ENCODE results near the gene KRT74.

KRT74 gene

GRCh38 chr12:52575256-52575655 is 1.6 kb upstream of the KRT74 start:
- TF ChIP-seq TAF1 (IDR thresholded peaks at IDR 0.05; ENCODE audit: borderline replicate concordance, insufficient read depth, low read length), result no peak
- no peak for TF ChIP-seq POLR2AphosphoS5 (IDR thresholded peaks at IDR 0.05; ENCODE audit: low read depth, low read length)
- TF ChIP-seq SIN3A (IDR thresholded peaks at IDR 0.05; ENCODE audit: borderline replicate concordance, insufficient read depth, low read length), result no peak
- no peak for TF ChIP-seq FOXP2 (optimal IDR thresholded peaks at IDR 0.05; ENCODE audit: borderline replicate concordance, extremely low read depth, extremely low read length, insufficient read depth)
- no peak for TF ChIP-seq REST (IDR thresholded peaks at IDR 0.05; ENCODE audit: insufficient read depth in 1 of 2, low read depth in 2 of 2, low read length in 2 of 2)

GRCh38 chr12:52573306-52573705 is 337 bp downstream of the KRT74 start:
- TF ChIP-seq TAF1 (IDR thresholded peaks at IDR 0.05; ENCODE audit: borderline replicate concordance, insufficient read depth, low read length) (no peak), POLR2AphosphoS5 (IDR thresholded peaks at IDR 0.05; ENCODE audit: low read depth, low read length) (no peak), REST (IDR thresholded peaks at IDR 0.05; ENCODE audit: insufficient read depth in 1 of 2, low read depth in 2 of 2, low read length in 2 of 2) (no peak), SIN3A (IDR thresholded peaks at IDR 0.05; ENCODE audit: borderline replicate concordance, insufficient read depth, low read length) (no peak)

- no peak for TF ChIP-seq SIN3A (IDR thresholded peaks at IDR 0.05; ENCODE audit: borderline replicate concordance, insufficient read depth, low read length)
- no peak for TF ChIP-seq FOXP2 (optimal IDR thresholded peaks at IDR 0.05; ENCODE audit: borderline replicate concordance, extremely low read depth, extremely low read length, insufficient read depth)
- no peak for TF ChIP-seq TAF1 (IDR thresholded peaks at IDR 0.05; ENCODE audit: borderline replicate concordance, insufficient read depth, low read length)
- TF ChIP-seq POLR2AphosphoS5 (IDR thresholded peaks at IDR 0.05; ENCODE audit: low read depth, low read length), result no peak
- no peak for TF ChIP-seq REST (IDR thresholded peaks at IDR 0.05; ENCODE audit: insufficient read depth in 1 of 2, low read depth in 2 of 2, low read length in 2 of 2)
These were observed 3.1 kb downstream of the KRT74 start for GRCh38 chr12:52570511-52570910.

- no peak for TF ChIP-seq REST (IDR thresholded peaks at IDR 0.05; ENCODE audit: insufficient read depth in 1 of 2, low read depth in 2 of 2, low read length in 2 of 2)
- no peak for TF ChIP-seq TAF1 (IDR thresholded peaks at IDR 0.05; ENCODE audit: borderline replicate concordance, insufficient read depth, low read length)
- TF ChIP-seq POLR2AphosphoS5 (IDR thresholded peaks at IDR 0.05; ENCODE audit: low read depth, low read length), result no peak
- no peak for TF ChIP-seq FOXP2 (optimal IDR thresholded peaks at IDR 0.05; ENCODE audit: borderline replicate concordance, extremely low read depth, extremely low read length, insufficient read depth)
- no peak for TF ChIP-seq SIN3A (IDR thresholded peaks at IDR 0.05; ENCODE audit: borderline replicate concordance, insufficient read depth, low read length)
These were observed 5.5 kb downstream of the KRT74 start for GRCh38 chr12:52568111-52568510.

GRCh38 chr12:52566847-52567291 is 6.8 kb downstream of the KRT74 start:
- TF ChIP-seq SIN3A (IDR thresholded peaks at IDR 0.05; ENCODE audit: borderline replicate concordance, insufficient read depth, low read length) (no peak), TAF1 (IDR thresholded peaks at IDR 0.05; ENCODE audit: borderline replicate concordance, insufficient read depth, low read length) (no peak), REST (IDR thresholded peaks at IDR 0.05; ENCODE audit: insufficient read depth in 1 of 2, low read depth in 2 of 2, low read length in 2 of 2) (no peak)

Measured in PFSK-1 (cell line).